CD4-positive, alpha-beta T cell (primary cell): ENCODE measurements around the gene FAM131A. TPM values are rescaled to one million over a fixed set of nuclear protein-coding genes. Genes with fewer than 3 reads are reported as not detected.

ENCODE experiments used
- ATAC-seq: fragments of 200-7000 bp; cut with Tn5 transposase; one replicate; pipeline ENCODE4 v1.10.0; 2022; ENCODE audit warnings: mild to moderate bottlenecking; ENCODE audit not compliant: poor library complexity
- CTCF ChIA-PET: fragments of 350-600 bp; sonication (Branson Sonifier 250); formaldehyde crosslinking; loops from one replicate; lab custom pipeline; 2021; ENCODE audit warnings: antibody characterized with exemption, inconsistent platforms; lab: Charles Lee
- POLR2A ChIA-PET: fragments of 350-600 bp; sonication (Branson Sonifier 250); formaldehyde crosslinking; loops from one replicate; lab custom pipeline; 2021; ENCODE audit warnings: antibody characterized with exemption, inconsistent platforms; lab: Charles Lee
- DNase-seq, 14 experiments: peaks; one replicate each; pipeline ENCODE4 v3.0.0-alpha.2; 2013 to 2020; ENCODE audit warnings: mixed read lengths in 2 of 14
- H3K27ac ChIP-seq, 2 donors: one replicate each; pipeline versions ENCODE4 v1.5.1 to v1.7.0; 2013; ENCODE audit warnings: low read length in 2 of 2, low read depth in 1 of 2, mild to moderate bottlenecking in 1 of 2
- H3K27me3 ChIP-seq, 2 experiments: 1 replicate in 1 of 2; 2 replicates in 1 of 2; pipeline versions ENCODE4 v1.6.1 to v1.7.0; 2013; ENCODE audit warnings: low read length in 2 of 2, control low read depth in 1 of 2, mild to moderate bottlenecking in 1 of 2, moderate library complexity in 1 of 2; ENCODE audit not compliant: insufficient read depth in 2 of 2, control insufficient read depth in 1 of 2
- H3K36me3 ChIP-seq: one replicate; pipeline ENCODE4 v1.6.1; 2013; ENCODE audit warnings: low read length, control low read depth; ENCODE audit not compliant: insufficient read depth
- H3K4me1 ChIP-seq: one replicate; pipeline ENCODE4 v1.6.1; 2013; ENCODE audit warnings: low read length, control low read depth; ENCODE audit not compliant: insufficient read depth
- H3K4me3 ChIP-seq: one replicate; pipeline ENCODE4 v1.5.1; 2013; ENCODE audit warnings: mild to moderate bottlenecking, low read length, moderate library complexity
- H3K9me3 ChIP-seq, 2 experiments: 1 replicate in 1 of 2; 2 replicates in 1 of 2; pipeline versions ENCODE4 v1.6.1 to v1.7.0; 2013; ENCODE audit warnings: low read length in 2 of 2, mild to moderate bottlenecking in 2 of 2, control low read depth in 1 of 2, moderate library complexity in 1 of 2; ENCODE audit not compliant: control insufficient read depth in 1 of 2, insufficient read depth in 1 of 2
- H3K27ac Mint-ChIP-seq: one replicate; pipeline ENCODE4 v1.8.0; 2020; ENCODE audit warnings: mixed read lengths
- H3K27me3 Mint-ChIP-seq: one replicate; pipeline ENCODE4 v1.8.0; 2021; ENCODE audit warnings: mixed read lengths
- H3K36me3 Mint-ChIP-seq: one replicate; pipeline ENCODE4 v1.8.0; 2021; ENCODE audit warnings: low read depth, mixed read lengths
- H3K4me1 Mint-ChIP-seq: one replicate; pipeline ENCODE4 v1.8.0; 2021; ENCODE audit warnings: low read depth, mixed read lengths
- H3K4me3 Mint-ChIP-seq: one replicate; pipeline ENCODE4 v1.8.0; 2020; ENCODE audit warnings: mild to moderate bottlenecking, mixed read lengths
- H3K9me3 Mint-ChIP-seq: one replicate; pipeline ENCODE4 v1.8.0; 2020; ENCODE audit warnings: mixed read lengths
- intact Hi-C, 2 experiments: fragments of 100-400 bp; cut with DNase I in 1 of 2; cut with micrococcal nuclease in 1 of 2; formaldehyde crosslinking; loops; one replicate each; pipeline versions ENCODE4 v1.15.1 to v1.9.0; 2023 to 2025; cut with DNase I, micrococcal nuclease
- total RNA-seq, 174 experiments: library from RNA in 2 of 174; stranded (reverse) in 2 of 174; gene quantifications; one replicate each; pipeline ENCODE4 v1.2.3 and lab custom pipeline; 2021 to 2026
- TF ChIP-seq, protein P1 (sequence below): fragments of 200-600 bp; IDR thresholded peaks from one replicate; pipeline ENCODE4 v1.8.0; 2022; ENCODE audit warnings: antibody characterized with exemption, mild to moderate bottlenecking

Gene FAM131A
- total RNA-seq, 2 experiments from 2014 or later: 10.4 to 11.0 TPM

- no peak for DNase-seq
- Mint-ChIP-seq H3K4me1 (no peaks in the 10 kb centered on the region), H3K4me3 (no peak overlapping the region), H3K36me3 (no peaks in the 10 kb centered on the region), H3K27ac (no peak overlapping the region), H3K27me3 (peaks cover 78% of the 10 kb centered on the region), H3K9me3 (no peaks in the 10 kb centered on the region)
- Histone ChIP-seq H3K9me3 (peaks cover 0 to 7% of the 10 kb centered on the region in 2 experiments), H3K36me3 (no peaks in the 10 kb centered on the region), H3K4me3 (no peak overlapping the region), H3K27ac (no peak overlapping the region), H3K27me3 (peaks cover 30 to 31% of the 10 kb centered on the region in 2 experiments), H3K4me1 (peaks cover 7% of the 10 kb centered on the region)
- ATAC-seq: no peak
- TF ChIP-seq, protein P1, sequence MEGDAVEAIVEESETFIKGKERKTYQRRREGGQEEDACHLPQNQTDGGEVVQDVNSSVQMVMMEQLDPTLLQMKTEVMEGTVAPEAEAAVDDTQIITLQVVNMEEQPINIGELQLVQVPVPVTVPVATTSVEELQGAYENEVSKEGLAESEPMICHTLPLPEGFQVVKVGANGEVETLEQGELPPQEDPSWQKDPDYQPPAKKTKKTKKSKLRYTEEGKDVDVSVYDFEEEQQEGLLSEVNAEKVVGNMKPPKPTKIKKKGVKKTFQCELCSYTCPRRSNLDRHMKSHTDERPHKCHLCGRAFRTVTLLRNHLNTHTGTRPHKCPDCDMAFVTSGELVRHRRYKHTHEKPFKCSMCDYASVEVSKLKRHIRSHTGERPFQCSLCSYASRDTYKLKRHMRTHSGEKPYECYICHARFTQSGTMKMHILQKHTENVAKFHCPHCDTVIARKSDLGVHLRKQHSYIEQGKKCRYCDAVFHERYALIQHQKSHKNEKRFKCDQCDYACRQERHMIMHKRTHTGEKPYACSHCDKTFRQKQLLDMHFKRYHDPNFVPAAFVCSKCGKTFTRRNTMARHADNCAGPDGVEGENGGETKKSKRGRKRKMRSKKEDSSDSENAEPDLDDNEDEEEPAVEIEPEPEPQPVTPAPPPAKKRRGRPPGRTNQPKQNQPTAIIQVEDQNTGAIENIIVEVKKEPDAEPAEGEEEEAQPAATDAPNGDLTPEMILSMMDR: no peak
- ChIA-PET POLR2A (no interaction called here), CTCF (no interaction called here)
- intact Hi-C loops: no loop called here
Measured at GRCh38 chr3:184386047-184386806, 48.8 kb downstream of the FAM131A start.

DNA sequence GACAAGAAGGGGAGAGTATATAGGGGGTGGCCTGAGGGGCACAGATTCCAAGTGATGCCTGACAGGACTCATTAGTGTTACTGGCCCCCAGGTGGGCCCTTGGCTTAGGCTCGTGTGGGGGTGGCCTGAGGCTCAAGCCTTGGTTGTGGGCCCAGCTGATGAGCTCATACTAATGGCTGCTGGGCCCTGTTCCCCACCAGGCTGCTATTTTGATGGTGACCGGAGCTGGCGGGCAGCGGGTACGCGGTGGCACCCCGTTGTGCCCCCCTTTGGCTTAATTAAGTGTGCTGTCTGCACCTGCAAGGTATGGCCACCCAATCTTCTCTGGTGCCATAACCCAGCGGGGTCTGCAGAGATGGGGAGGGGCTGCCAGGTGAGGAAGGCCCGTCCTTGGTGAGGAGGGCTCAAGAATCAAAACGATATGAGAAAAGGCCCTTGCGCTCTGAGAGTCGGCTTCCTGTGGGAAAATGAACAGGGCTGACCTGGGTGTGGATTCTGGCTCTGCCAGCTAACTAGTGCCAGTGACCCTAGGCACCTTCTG lies 49.8 kb downstream of the FAM131A start:
- Mint-ChIP-seq H3K36me3 (no peaks in the 10 kb centered on the region), H3K27me3 (peaks cover 75% of the 10 kb centered on the region), H3K4me1 (no peaks in the 10 kb centered on the region), H3K9me3 (no peaks in the 10 kb centered on the region), H3K27ac (no peak overlapping the region), H3K4me3 (no peak overlapping the region)
- ATAC-seq: no peak
- Histone ChIP-seq H3K27ac (no peak overlapping the region), H3K9me3 (no peaks in the 10 kb centered on the region), H3K36me3 (no peaks in the 10 kb centered on the region), H3K4me3 (no peak overlapping the region), H3K27me3 (peaks cover 19 to 21% of the 10 kb centered on the region in 2 experiments), H3K4me1 (no peaks in the 10 kb centered on the region)
- TF ChIP-seq, protein P1: no peak
- intact Hi-C loops: no loop called here
- ChIA-PET CTCF (no interaction called here), POLR2A (no interaction called here)
- no peak for DNase-seq

GRCh38 chr3:184388164-184388935 lies 51.0 kb downstream of the FAM131A start:
- DNase-seq: no peak
- Mint-ChIP-seq H3K4me3 (no peak overlapping the region), H3K4me1 (no peaks in the 10 kb centered on the region), H3K27me3 (peaks cover 65% of the 10 kb centered on the region), H3K36me3 (no peaks in the 10 kb centered on the region), H3K9me3 (no peaks in the 10 kb centered on the region), H3K27ac (no peak overlapping the region)
- TF ChIP-seq, protein P1: no peak
- ChIA-PET CTCF (no interaction called here), POLR2A (no interaction called here)
- H3K9me3 ChIP-seq: no peaks in the 10 kb centered on the region
- H3K36me3 ChIP-seq: no peaks in the 10 kb centered on the region
- H3K27ac ChIP-seq: no peak overlapping the region
- no peak overlapping the region for H3K4me3 ChIP-seq
- no peak for ATAC-seq
- no peaks in the 10 kb centered on the region for H3K4me1 ChIP-seq
- H3K27me3 ChIP-seq: peaks cover 8 to 10% of the 10 kb centered on the region in 2 experiments
- intact Hi-C loops: no loop called here
